ENCODE data around the gene GRIK3. TPM values are rescaled to one million over a fixed set of nuclear protein-coding genes. Genes with fewer than 3 reads are reported as not detected.

The GRIK3 gene
- total and polyA plus RNA-seq, 12 donors = 0.09 to 3.1 (median 0.69) TPM

DNA sequence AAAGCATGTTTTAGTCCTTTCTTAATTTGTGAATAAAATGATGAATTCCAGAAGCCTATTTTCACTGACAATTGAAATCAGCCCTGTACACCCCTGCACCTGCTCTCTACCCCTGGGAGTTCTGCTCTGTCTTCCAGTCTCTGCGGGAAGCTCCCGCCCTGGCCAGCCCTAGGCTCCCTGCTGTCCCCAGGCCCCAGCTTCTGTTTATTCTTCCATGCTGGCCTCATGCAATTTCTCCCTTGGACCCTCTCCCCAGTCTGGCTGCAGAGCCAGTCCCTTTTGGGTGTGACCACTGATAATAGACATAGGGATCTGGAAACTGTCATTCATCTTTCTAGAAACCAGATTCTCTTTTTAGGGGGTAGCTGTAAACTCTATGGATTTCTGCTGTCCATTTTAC lies 258.6 kb downstream of the GRIK3 start:
- WGBS, 4 donors = 65 to 80% (median 67%) methylated on average over 2 of the region's 2 CpGs
- Histone ChIP-seq H3K36me3 (replicated peaks in 1 of 2) (no peaks in the 10 kb centered on the region), H3K4me3 (no peak overlapping the region), H3K4me1 (replicated peaks in 1 of 2) (no peaks in the 10 kb centered on the region), H3K9me3 (replicated peaks in 1 of 3) (no peaks in the 10 kb centered on the region), H3K27me3 (peaks cover 10% of the 10 kb centered on the region), H3K27ac (no peak overlapping the region)
- DNase-seq = no peak
- intact Hi-C loops (cut with DNase I) = no loop called here
- TF ChIP-seq POLR2A (IDR thresholded peaks at IDR 0.05) = no peak
- TF ChIP-seq CTCF (IDR thresholded peaks at IDR 0.05) = no peak

- Histone ChIP-seq H3K9me3 (replicated peaks in 1 of 3) (no peaks in the 10 kb centered on the region), H3K4me1 (replicated peaks in 1 of 2) (no peaks in the 10 kb centered on the region), H3K36me3 (replicated peaks in 1 of 2) (no peaks in the 10 kb centered on the region), H3K4me3 (no peak overlapping the region), H3K27me3 (peaks cover 16% of the 10 kb centered on the region), H3K27ac (no peak overlapping the region)
- intact Hi-C loops (cut with DNase I) = no loop called here
- TF ChIP-seq POLR2A (IDR thresholded peaks at IDR 0.05) = no peak
- no peak for TF ChIP-seq CTCF (IDR thresholded peaks at IDR 0.05)
- 75 to 82% (median 80%) methylated on average over 12 to 13 of the region's 13 CpGs for whole genome bisulfite sequencing, 4 donors
- DNase-seq = no peak
Observed at GRCh38 chr1:36773827-36774541, 260.3 kb downstream of the GRIK3 start.

GRCh38 chr1:36772647-36773495 lies 261.4 kb downstream of the GRIK3 start:
- intact Hi-C loops (cut with DNase I) = no loop called here
- no peak for TF ChIP-seq POLR2A (IDR thresholded peaks at IDR 0.05)
- TF ChIP-seq CTCF (IDR thresholded peaks at IDR 0.05) = no peak
- peaks cover 16% of the 10 kb centered on the region for H3K27me3 ChIP-seq
- no peaks in the 10 kb centered on the region for H3K9me3 ChIP-seq (replicated peaks in 1 of 3)
- H3K4me1 ChIP-seq (replicated peaks in 1 of 2) = no peaks in the 10 kb centered on the region
- DNase-seq = no peak
- H3K36me3 ChIP-seq (replicated peaks in 1 of 2) = no peaks in the 10 kb centered on the region
- no peak overlapping the region for H3K4me3 ChIP-seq
- WGBS, 4 donors = 75 to 84% (median 79%) methylated on average over 5 to 8 of the region's 8 CpGs
- no peak overlapping the region for H3K27ac ChIP-seq

- Histone ChIP-seq H3K9me3 (replicated peaks in 1 of 3) (no peaks in the 10 kb centered on the region), H3K4me1 (replicated peaks in 1 of 2) (no peaks in the 10 kb centered on the region), H3K4me3 (no peak overlapping the region), H3K27me3 (peaks cover 16% of the 10 kb centered on the region), H3K36me3 (replicated peaks in 1 of 2) (no peaks in the 10 kb centered on the region), H3K27ac (no peak overlapping the region)
- WGBS, 4 donors = 17 to 40% (median 26%) methylated on average over 14 to 17 of the region's 17 CpGs
- TF ChIP-seq CTCF (IDR thresholded peaks at IDR 0.05) (no peak), POLR2A (IDR thresholded peaks at IDR 0.05) (no peak)
- intact Hi-C loops (cut with DNase I) = no loop called here
- no peak for DNase-seq
Observed at GRCh38 chr1:36771660-36772284, 262.5 kb downstream of the GRIK3 start.
